ENCODE data around the gene NSMF. TPM values are rescaled to one million over a fixed set of nuclear protein-coding genes. Genes with fewer than 3 reads are reported as not detected.
A peak's percentile ranks its signal among the peaks of the same experiment; 100 is the strongest.
"Not testable (repeated sequence)": the region's sequence is repeated elsewhere in the genome, so short reads cannot be mapped to it uniquely, and the experiment has no call there.

The NSMF gene
- total RNA-seq, 2 donors from 2014 or later, result 20.0 to 28.5 TPM

DNA sequence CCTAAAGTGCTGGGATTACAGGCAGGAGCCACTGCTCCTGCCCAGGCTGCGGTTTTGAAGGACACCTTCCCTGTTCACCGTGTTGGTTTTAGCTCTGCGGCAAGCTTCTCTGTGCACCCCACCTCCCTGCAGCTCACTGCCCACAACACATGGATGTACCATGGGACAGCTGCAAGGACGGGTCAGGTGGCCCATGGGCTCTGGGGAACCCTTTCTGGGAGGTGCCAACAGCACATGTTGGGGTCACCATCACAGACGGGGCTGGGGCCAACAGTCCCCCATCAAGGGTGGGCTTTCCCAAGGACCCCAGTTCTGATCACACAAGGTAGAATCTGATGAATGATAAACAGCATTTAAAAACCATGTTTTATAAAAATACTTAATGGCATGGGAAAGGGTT lies 43.7 kb downstream of the NSMF start:
- Mint-ChIP-seq H3K4me3 (no peak overlapping the region), H3K36me3 (ENCODE audit: insufficient read depth in 2 of 2) (no peaks in the 10 kb centered on the region), H3K27me3 (ENCODE audit: low read depth) (no peaks in the 10 kb centered on the region), H3K27ac (no peak overlapping the region), H3K9me3 (no peaks in the 10 kb centered on the region), H3K4me1 (ENCODE audit: low read depth) (peaks cover 21% of the 10 kb centered on the region)
- ATAC-seq (replicated peaks in 1 of 2) (no peak), DNase-seq (no peak)

DNA sequence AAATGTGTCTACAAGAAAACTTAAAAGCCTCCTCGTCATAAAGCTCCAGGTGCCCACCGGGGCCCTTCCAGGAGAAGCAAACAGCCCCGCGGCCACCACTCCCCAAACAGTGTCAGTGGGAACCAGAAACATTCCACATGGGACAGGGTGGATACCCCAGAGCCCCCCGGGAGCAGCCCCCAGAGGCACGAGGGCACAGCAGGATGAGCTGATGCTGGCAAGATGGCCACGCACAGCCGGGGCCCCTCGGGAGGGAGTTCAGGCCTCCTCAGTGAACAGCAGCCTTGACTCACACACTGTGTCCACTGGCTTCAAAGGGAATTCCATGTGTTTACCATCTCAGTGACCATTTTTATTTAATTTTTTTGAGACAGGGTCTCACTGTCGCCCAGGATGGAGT lies 46.7 kb downstream of the NSMF start:
- Mint-ChIP-seq H3K4me1 (ENCODE audit: low read depth) (peaks cover 21% of the 10 kb centered on the region), H3K9me3 (no peaks in the 10 kb centered on the region), H3K27me3 (ENCODE audit: low read depth) (no peaks in the 10 kb centered on the region), H3K27ac (no peak overlapping the region), H3K36me3 (ENCODE audit: insufficient read depth in 2 of 2) (no peaks in the 10 kb centered on the region), H3K4me3 (no peak overlapping the region)
- DNase-seq (no peak), ATAC-seq (replicated peaks in 1 of 2) (no peak)

DNA sequence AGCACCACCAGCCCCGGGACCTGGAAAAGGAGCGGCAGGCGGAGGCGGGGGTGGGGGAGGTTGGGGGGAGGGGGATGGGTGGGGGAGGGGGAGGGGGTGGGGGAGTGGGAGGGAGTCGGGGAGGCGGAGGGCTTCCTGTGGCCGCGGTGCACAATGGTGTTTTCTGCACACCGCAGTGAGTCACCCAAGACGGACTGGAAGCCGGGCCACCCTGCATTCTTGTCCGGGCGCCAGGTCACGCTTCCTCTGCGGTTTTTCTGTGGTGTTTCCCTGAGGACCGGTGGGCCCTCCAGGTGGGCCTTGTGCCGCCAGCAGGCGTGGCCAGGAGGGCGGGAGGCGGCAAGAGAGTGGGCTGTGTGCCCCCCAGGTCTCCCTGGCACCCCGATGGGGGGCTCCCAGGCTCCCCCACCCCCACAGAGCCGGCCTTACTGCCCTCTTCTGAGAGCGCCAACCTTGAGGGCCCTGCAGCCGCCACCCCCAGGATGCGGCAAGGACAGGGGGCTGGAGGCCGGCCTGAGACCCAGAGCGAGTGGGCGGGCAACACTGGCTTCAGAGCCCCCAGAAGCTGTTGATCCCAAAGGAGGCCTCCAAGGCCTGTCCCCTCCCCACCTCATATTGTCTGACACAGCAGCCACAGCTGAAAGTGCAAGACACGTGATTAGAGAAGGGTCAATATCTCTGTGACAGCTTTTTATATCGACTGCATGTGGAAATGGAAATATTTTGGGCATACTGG lies 47.3 kb downstream of the NSMF start:
- H3K4me1 Mint-ChIP-seq (ENCODE audit: low read depth), result peaks cover 21% of the 10 kb centered on the region
- no peak overlapping the region for H3K27ac Mint-ChIP-seq
- H3K36me3 Mint-ChIP-seq (ENCODE audit: insufficient read depth in 2 of 2), result no peaks in the 10 kb centered on the region
- H3K4me3 Mint-ChIP-seq, result peak overlapping the region; percentile 50 to 59
- H3K9me3 Mint-ChIP-seq, result no peaks in the 10 kb centered on the region
- ATAC-seq (replicated peaks in 1 of 2) (peak; percentile 56 to 71), DNase-seq (peak; percentile 71 to 74)
- no peaks in the 10 kb centered on the region for H3K27me3 Mint-ChIP-seq (ENCODE audit: low read depth)

DNA sequence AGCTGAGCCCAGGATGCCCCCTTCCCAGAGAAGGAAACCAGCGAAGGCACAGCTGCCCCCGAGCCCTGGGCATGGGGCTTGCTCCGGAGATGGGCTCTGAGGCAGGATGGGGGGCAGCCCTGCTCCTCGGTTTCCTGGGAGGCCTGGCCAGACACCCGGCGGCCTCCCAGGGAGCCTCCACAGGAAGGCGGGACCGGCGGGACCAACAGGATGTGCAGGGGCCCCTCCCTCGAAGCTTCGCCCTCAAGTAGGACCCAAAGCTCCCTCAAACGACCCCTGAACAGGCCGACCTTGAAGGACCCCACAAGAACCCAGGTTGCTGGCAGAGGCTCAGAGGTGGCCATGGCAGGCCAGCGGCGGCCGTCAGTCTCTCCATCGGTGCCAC lies 47.9 kb downstream of the NSMF start:
- H3K27ac Mint-ChIP-seq, result no peak overlapping the region
- H3K4me1 Mint-ChIP-seq (ENCODE audit: low read depth), result peaks cover 21% of the 10 kb centered on the region
- peak overlapping the region; percentile 50 to 59 for H3K4me3 Mint-ChIP-seq
- no peaks in the 10 kb centered on the region for H3K27me3 Mint-ChIP-seq (ENCODE audit: low read depth)
- peak; percentile 3 to 4 for ATAC-seq (replicated peaks in 1 of 2)
- DNase-seq, result no peak
- no peaks in the 10 kb centered on the region for H3K36me3 Mint-ChIP-seq (ENCODE audit: insufficient read depth in 2 of 2)
- no peaks in the 10 kb centered on the region for H3K9me3 Mint-ChIP-seq

DNA sequence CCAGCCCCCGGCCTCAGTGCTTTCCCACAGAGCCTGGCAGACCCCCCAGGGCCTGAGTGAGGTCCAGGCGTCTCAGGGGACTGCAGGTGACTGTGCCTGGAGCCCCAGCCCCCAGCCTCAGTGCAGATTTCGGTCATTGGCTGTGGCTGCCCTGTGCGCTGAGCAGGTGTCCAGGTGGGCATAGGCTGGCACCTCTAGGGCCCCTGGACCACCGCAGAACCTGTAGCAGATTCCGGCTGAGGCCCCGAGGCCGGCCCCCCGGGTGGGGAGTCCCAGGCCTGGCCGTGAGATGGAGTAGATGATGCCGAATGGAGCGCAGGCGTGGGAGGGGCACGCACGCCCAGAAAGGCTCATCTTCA lies 48.3 kb downstream of the NSMF start:
- DNase-seq (no peak), ATAC-seq (replicated peaks in 1 of 2) (no peak)
- H3K4me3 Mint-ChIP-seq, result peak overlapping the region in 1 of 2 donors; percentile 59
- H3K36me3 Mint-ChIP-seq (ENCODE audit: insufficient read depth in 2 of 2), result no peaks in the 10 kb centered on the region
- no peaks in the 10 kb centered on the region for H3K27me3 Mint-ChIP-seq (ENCODE audit: low read depth)
- peaks cover 22% of the 10 kb centered on the region for H3K4me1 Mint-ChIP-seq (ENCODE audit: low read depth)
- no peak overlapping the region for H3K27ac Mint-ChIP-seq
- H3K9me3 Mint-ChIP-seq, result no peaks in the 10 kb centered on the region

DNA sequence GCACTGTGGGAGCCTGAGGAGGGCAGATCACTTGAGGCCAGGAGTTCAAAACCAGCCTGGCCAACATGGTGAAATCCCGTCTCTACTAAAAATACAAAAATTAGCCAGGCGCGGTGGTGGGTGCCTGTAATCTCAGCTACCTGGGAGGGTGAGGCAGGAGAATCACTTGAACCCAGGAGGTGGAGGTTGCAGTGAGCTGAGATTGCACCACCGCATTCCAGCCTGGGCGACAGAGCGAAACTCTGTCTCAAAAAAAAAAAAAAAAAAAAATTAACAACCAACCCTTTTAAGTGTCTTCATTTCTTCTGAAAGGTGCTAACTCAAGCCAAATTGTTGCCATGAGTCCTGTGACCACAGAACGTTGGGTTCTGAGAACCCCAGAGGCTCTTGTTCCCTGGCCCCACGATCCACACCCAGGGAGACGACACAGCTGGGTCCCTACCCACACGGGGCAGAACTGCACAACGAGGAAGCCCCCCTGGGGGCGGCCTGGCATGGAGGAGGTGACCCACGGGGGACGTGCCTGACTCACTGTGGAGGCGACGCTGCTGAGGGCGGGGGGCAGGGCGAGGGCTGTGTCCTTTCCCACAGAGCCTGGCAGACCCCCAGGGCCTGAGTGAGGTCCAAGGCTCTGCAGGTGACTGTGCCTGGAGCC lies 48.8 kb downstream of the NSMF start:
- not testable (repeated sequence) for H3K27ac Mint-ChIP-seq; H3K36me3 Mint-ChIP-seq (ENCODE audit: insufficient read depth in 2 of 2); H3K9me3 Mint-ChIP-seq; ATAC-seq (replicated peaks in 1 of 2); H3K27me3 Mint-ChIP-seq (ENCODE audit: low read depth); DNase-seq
- Mint-ChIP-seq H3K4me3 (peak overlapping the region in 1 of 2 donors; percentile 59), H3K4me1 (ENCODE audit: low read depth) (peaks cover 27% of the 10 kb centered on the region)

DNA sequence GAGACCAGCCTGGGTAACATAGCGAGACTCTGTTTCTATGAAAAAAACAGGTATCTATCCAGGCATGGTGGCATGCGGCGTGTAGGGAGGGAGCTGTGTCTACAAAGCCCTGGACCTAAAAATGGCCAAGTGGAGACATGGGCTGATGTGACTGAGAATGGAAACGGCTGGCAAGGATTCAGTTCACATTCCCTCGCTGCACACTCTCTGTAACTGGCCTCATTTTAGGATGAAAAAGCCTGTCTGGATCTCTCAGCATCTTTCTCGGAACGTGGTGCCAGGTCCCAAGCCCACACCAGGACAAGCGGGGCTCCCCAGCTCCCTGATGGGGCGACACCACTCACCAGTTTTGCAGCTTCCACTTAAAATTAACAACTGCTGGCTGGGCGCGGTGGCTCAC lies 49.6 kb downstream of the NSMF start:
- H3K9me3 Mint-ChIP-seq, result no peaks in the 10 kb centered on the region
- H3K27ac Mint-ChIP-seq, result no peak overlapping the region
- DNase-seq (no peak), ATAC-seq (replicated peaks in 1 of 2) (no peak)
- H3K27me3 Mint-ChIP-seq (ENCODE audit: low read depth), result no peaks in the 10 kb centered on the region
- no peaks in the 10 kb centered on the region for H3K36me3 Mint-ChIP-seq (ENCODE audit: insufficient read depth in 2 of 2)
- peaks cover 27% of the 10 kb centered on the region for H3K4me1 Mint-ChIP-seq (ENCODE audit: low read depth)
- H3K4me3 Mint-ChIP-seq, result peak overlapping the region in 1 of 2 donors; percentile 27

DNA sequence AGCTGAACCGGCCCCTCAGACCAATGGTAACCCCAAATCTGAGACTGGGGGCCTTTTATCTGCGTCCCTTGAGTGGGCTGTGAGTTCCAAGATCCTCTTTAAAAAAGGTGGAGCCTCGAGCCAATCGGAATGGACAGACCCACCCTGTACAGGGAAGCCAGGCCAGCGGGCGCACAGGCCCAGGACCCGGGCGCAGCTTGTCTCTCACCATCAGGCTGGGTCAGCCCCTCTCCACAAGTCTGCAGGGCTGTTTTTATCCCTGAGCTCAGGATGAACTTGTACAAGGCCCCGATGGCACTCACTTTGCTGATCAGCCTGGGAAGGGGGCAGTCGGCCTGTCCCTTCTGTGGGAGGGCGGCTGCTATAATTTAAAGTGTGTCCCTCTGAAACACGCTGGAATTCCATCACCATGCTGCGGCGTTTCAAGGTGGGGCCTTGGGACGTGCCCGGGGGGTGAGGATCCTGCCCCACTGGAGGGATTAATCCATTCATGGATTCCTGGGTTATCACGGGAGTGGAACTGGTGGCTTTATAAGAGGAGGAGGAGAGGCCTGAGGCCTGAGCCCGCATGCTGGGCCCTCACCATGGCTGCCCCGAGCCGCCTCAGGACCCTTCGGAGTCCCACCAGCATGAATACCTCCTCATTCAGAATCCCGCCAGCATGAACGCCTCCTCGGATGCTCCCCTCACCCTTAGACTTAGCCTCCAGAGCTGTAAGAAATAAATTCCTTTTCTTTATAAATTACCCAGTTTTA lies 50.3 kb downstream of the NSMF start:
- H3K4me1 Mint-ChIP-seq (ENCODE audit: low read depth), result peaks cover 21% of the 10 kb centered on the region
- H3K9me3 Mint-ChIP-seq, result no peaks in the 10 kb centered on the region
- H3K36me3 Mint-ChIP-seq (ENCODE audit: insufficient read depth in 2 of 2), result no peaks in the 10 kb centered on the region
- ATAC-seq (replicated peaks in 1 of 2) (no peak), DNase-seq (no peak)
- no peak overlapping the region for H3K27ac Mint-ChIP-seq
- no peaks in the 10 kb centered on the region for H3K27me3 Mint-ChIP-seq (ENCODE audit: low read depth)
- H3K4me3 Mint-ChIP-seq, result no peak overlapping the region

DNA sequence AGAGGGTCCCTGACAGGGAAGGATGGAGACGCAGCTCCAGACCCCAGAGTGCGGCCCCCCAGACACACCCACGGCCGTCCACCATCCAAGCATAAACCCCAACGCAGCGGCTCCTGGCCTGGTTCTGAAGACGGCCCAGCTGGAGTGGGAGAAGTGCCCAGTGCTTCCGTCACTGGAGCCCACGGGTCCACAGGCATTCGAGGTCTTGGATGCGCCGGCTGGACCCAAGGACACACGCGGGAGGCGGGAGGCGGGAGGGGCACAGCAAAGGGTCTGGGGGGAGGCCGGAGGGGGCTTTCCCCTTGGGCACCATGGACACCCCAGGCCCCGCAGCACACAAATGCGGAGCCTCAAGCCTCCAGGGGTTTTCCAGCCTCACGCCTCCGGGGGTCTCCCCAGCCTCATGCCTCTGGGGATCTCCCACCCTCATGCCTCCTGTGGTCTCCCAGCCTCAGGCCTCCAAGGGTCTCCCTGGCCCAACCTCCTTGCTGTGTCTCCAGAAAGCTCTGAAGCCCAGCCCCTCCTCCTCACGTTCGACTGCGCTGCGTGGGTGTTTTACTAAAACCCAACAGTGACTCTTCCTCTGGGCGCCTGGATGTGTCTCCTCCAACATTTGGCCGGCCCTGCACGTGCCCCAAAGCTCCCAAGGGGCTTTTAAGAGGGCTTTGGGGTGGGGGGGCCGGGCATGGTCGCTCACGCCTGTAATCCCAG lies 51.4 kb downstream of the NSMF start:
- Mint-ChIP-seq H3K4me3 (peak overlapping the region in 1 of 2 donors; percentile 43), H3K36me3 (ENCODE audit: insufficient read depth in 2 of 2) (no peaks in the 10 kb centered on the region), H3K27ac (no peak overlapping the region), H3K4me1 (ENCODE audit: low read depth) (peaks cover 13% of the 10 kb centered on the region), H3K9me3 (no peaks in the 10 kb centered on the region), H3K27me3 (ENCODE audit: low read depth) (no peaks in the 10 kb centered on the region)
- no peak for DNase-seq
- ATAC-seq (replicated peaks in 1 of 2), result no peak

DNA sequence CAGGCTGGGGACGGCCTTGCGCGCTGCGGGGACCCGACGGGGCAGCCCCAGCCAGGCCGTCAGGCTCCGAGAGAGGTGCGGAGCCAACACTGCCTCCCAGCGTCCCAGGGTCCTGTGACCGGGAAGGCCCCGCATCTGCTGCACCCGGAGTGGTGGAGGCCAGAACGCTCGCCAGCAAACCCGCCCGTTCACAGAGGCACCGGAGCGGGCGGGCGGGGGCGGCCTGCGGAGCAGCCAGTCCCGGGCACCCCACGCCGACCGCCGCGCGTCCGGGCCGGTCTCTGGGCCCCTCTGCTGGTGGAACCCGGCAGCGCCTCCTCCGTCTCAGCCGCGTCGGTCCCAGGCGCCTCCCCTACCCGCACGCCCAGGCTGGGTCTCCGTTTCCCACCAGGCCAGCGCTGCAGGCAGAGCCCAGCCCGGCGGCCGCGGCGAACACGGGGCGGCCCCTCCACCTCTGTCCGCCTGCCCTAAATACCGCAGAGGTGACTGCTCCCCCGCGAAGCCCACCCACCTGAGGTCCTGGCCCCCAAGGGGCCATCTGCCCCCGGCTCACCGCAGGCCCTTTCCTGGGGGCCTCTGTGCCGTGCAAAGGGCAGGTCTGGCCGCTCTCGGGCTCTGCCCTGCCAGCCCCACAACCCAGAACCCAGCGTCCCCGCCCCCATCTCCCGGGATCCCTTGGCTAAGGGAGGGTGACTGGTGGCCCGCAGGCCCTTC lies 52.1 kb downstream of the NSMF start:
- ATAC-seq (replicated peaks in 1 of 2), result peak; percentile 91
- Mint-ChIP-seq H3K36me3 (ENCODE audit: insufficient read depth in 2 of 2) (peaks cover 0 to 3% of the 10 kb centered on the region in 2 donors), H3K9me3 (no peaks in the 10 kb centered on the region), H3K27me3 (ENCODE audit: low read depth) (no peaks in the 10 kb centered on the region), H3K4me3 (peak overlapping the region in 1 of 2 donors; percentile 43), H3K4me1 (ENCODE audit: low read depth) (peaks cover 6% of the 10 kb centered on the region), H3K27ac (no peak overlapping the region)
- peak; percentile 78 to 82 for DNase-seq

DNA sequence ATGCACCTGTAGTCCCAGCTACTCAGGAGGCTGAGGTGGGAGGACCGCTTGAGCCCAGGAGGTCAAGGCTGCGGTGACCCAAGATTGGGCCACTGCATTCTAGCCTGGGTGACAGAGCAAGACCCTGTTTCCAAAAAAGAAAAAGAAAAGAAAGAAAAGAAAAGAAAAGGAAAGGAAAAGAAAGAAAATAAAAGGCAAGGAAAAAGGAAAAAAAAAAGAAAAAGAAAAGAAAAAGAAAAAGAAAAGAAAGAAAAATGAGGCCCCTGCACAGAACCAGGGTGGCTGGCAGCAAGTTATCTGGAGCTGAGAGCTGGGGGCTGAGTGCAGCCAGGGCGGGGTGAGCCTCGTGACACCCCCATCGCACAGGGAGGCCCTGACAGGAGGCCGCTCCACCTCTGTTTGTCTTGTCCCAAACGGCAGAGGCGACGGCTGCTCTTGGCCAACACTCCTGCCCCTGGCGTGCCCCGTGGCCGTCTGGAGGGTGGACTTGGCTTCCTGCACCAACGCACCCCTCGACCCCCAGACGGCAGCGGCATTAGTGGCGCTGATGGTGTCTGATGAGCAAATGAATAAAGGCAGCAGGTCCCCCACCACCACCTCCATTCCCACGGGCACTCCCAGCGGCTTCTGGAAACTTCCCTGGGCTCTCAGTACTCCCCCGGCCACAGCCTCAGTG lies 52.9 kb downstream of the NSMF start:
- no peaks in the 10 kb centered on the region for H3K27me3 Mint-ChIP-seq (ENCODE audit: low read depth)
- peak overlapping the region; percentile 60 to 66 for H3K4me3 Mint-ChIP-seq
- peaks cover 0 to 3% of the 10 kb centered on the region in 2 donors for H3K36me3 Mint-ChIP-seq (ENCODE audit: insufficient read depth in 2 of 2)
- peak overlapping the region; percentile 42 for H3K27ac Mint-ChIP-seq
- H3K9me3 Mint-ChIP-seq, result no peaks in the 10 kb centered on the region
- H3K4me1 Mint-ChIP-seq (ENCODE audit: low read depth), result peaks cover 6% of the 10 kb centered on the region
- ATAC-seq (replicated peaks in 1 of 2) (no peak), DNase-seq (no peak)

DNA sequence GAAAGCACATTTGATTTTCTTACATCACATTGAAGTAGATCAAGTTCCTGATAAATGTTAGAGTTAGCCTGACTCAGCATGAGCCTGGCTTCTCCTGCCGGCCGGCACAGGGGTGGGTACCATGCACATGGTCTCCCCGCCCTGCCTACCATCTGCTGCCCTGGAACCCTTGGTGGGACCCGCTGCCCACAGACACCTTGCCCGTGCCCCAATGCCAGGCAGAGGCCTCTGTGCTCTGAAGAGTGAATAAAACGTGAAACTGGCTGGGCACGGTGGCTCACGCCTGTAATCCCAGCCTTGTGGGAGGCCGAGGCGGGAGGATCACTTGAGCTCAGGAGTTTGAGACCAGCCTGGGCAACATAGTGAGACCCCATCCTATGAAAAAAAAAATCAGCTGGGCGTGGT lies 53.5 kb downstream of the NSMF start:
- no peak for DNase-seq
- Mint-ChIP-seq H3K4me1 (ENCODE audit: low read depth) (peaks cover 6% of the 10 kb centered on the region), H3K36me3 (ENCODE audit: insufficient read depth in 2 of 2) (peaks cover 0 to 3% of the 10 kb centered on the region in 2 donors), H3K4me3 (peak overlapping the region; percentile 60 to 66), H3K27me3 (ENCODE audit: low read depth) (no peaks in the 10 kb centered on the region), H3K27ac (no peak overlapping the region), H3K9me3 (no peaks in the 10 kb centered on the region)
- ATAC-seq (replicated peaks in 1 of 2), result no peak

Data from activated T-cell treated with anti-CD3 and anti-CD28 coated beads, Interleukin-2, amount 50 U/mL, for 72 hours (primary cell).